Activated naive CD8-positive, alpha-beta T cell (primary cell): ENCODE results near the gene KRTAP5-2.

Experiments used
- H3K27ac Mint-ChIP-seq: one replicate; pipeline ENCODE4 v1.8.0; 2021; ENCODE audit warnings: mixed read lengths
- H3K27me3 Mint-ChIP-seq: one replicate; pipeline ENCODE4 v1.8.0; 2021; ENCODE audit warnings: mixed read lengths
- H3K36me3 Mint-ChIP-seq: one replicate; pipeline ENCODE4 v1.8.0; 2021; ENCODE audit warnings: mixed read lengths
- H3K4me1 Mint-ChIP-seq: one replicate; pipeline ENCODE4 v1.8.0; 2021; ENCODE audit warnings: low read depth, mixed read lengths
- H3K4me3 Mint-ChIP-seq: one replicate; pipeline ENCODE4 v1.8.0; 2021; ENCODE audit warnings: mild to moderate bottlenecking, mixed read lengths
- H3K9me3 Mint-ChIP-seq: one replicate; pipeline ENCODE4 v1.8.0; 2021; ENCODE audit warnings: low read depth, mixed read lengths

Gene KRTAP5-2

DNA sequence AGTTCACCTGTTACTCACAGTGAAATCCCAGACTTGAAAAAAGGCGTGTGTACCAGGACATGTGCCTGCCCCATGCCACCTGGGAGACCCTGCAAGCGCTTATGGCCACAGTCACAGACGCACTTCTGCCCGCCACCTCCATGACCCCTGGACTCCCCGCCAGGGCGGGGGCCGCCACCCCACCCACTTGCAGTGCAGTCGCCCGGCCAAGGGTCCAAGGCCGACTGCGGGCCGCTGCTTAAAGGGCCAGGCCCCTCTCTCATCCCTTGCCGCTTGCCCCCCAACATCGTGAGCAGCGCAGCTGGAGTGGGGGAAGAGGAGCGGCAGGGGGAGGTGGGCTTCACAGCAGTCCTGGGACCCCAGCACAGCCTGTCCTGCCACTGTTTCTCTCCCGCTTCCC is 36.8 kb downstream of the KRTAP5-2 start:
- H3K36me3 Mint-ChIP-seq: no peaks in the 10 kb centered on the region
- no peaks in the 10 kb centered on the region for H3K9me3 Mint-ChIP-seq
- H3K4me1 Mint-ChIP-seq: no peaks in the 10 kb centered on the region
- no peaks in the 10 kb centered on the region for H3K27me3 Mint-ChIP-seq
- H3K4me3 Mint-ChIP-seq: no peak overlapping the region
- no peak overlapping the region for H3K27ac Mint-ChIP-seq

- Mint-ChIP-seq H3K27ac (no peak overlapping the region), H3K9me3 (no peaks in the 10 kb centered on the region), H3K27me3 (no peaks in the 10 kb centered on the region), H3K4me3 (no peak overlapping the region), H3K36me3 (no peaks in the 10 kb centered on the region), H3K4me1 (no peaks in the 10 kb centered on the region)
Measured at GRCh38 chr11:1560649-1561251, 37.3 kb downstream of the KRTAP5-2 start.

- Mint-ChIP-seq H3K36me3 (no peaks in the 10 kb centered on the region), H3K27ac (no peak overlapping the region), H3K4me1 (no peaks in the 10 kb centered on the region), H3K9me3 (no peaks in the 10 kb centered on the region), H3K27me3 (no peaks in the 10 kb centered on the region), H3K4me3 (no peak overlapping the region)
Measured at GRCh38 chr11:1560002-1560648, 38.0 kb downstream of the KRTAP5-2 start.

GRCh38 chr11:1559111-1559951 is 38.8 kb downstream of the KRTAP5-2 start:
- no peak overlapping the region for H3K4me3 Mint-ChIP-seq
- H3K27me3 Mint-ChIP-seq: no peaks in the 10 kb centered on the region
- no peaks in the 10 kb centered on the region for H3K9me3 Mint-ChIP-seq
- H3K4me1 Mint-ChIP-seq: no peaks in the 10 kb centered on the region
- H3K27ac Mint-ChIP-seq: no peak overlapping the region
- no peaks in the 10 kb centered on the region for H3K36me3 Mint-ChIP-seq

GRCh38 chr11:1558775-1559110 is 39.4 kb downstream of the KRTAP5-2 start:
- no peaks in the 10 kb centered on the region for H3K4me1 Mint-ChIP-seq
- H3K4me3 Mint-ChIP-seq: no peak overlapping the region
- H3K9me3 Mint-ChIP-seq: no peaks in the 10 kb centered on the region
- no peaks in the 10 kb centered on the region for H3K27me3 Mint-ChIP-seq
- no peaks in the 10 kb centered on the region for H3K36me3 Mint-ChIP-seq
- no peak overlapping the region for H3K27ac Mint-ChIP-seq

DNA sequence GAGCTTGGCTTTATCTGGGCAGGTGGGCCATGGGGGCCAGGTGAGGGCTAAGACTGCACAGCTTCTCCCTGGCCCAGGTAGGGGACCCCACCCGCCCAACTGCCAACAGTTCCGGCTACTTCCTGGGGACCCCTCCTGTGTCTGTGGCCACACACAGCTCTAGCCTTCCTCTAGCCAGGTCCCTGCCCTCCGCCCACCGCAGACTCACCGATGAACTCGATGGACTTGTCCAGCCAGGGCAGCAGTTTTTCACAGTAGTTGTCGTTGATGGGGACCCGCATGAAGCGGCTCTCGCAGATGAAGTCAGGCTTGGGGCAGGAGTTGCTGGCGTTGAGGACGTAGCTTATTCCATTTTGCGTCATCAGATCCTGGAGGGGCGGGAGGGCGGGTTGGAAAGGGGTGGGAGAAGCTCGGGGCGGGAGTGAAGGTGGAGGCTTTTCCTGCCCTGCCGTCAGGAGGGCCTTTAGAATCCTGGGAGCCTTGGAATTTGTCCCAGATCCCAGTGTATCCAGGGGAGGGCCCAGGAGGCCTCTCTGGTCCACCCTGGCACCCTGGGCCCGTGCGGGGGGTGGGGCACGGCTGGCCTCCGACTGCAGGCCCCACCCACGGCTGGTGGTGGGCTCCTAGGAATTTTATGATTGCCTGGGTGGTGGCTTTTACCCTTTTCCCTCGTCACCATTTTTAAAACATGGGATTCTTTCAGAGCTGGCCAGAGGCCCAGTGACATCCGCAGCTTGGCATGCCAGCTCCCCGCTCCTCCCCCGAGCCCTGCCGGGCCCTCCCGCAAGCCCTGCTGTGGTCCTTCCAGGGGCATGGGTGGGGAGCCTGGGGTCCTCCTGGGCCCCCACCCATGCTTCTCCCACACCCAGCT is 40.0 kb downstream of the KRTAP5-2 start:
- H3K27ac Mint-ChIP-seq: no peak overlapping the region
- H3K4me1 Mint-ChIP-seq: no peaks in the 10 kb centered on the region
- H3K9me3 Mint-ChIP-seq: no peaks in the 10 kb centered on the region

DNA sequence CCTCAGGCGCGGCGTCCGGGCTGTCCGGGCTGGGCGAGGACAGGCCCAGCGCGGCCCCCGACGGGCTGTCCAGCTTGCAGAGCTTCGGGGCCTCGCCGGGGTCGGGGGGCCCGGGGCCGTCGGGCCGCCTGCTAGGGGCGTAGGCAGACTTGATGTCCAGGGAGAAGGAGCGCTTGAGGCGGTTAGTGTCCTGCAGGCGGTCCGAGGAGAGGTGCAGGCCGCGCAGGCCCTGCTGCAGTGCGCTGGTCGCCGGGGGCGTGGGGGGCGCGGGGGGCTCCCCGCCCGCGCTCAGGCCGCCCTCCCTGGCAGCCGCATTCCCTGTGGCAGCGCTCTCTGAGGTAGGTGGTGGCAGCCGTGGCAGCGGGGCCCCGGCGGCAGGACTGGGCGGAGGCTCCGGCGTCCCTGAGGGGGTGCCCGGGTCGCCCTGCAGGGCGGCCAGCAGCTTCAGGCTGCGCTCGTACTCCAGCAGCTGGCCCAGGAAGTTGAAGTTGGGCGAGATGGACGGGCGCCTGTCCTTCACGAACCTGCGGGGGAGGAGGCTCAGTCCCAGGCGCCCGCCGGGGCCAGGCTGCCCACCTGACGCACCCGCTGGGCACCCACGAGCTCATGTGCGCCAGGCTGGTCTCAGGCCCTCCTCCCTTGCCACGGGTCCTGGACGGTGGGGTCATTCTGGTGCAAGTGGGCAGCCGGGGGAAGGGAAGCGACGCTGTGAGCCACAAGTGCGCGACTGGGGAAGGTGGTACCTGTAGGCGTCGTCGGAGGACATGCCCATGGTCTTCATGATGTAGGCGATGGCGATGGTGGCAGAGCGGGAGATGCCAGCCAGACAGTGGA is 40.8 kb downstream of the KRTAP5-2 start:
- no peaks in the 10 kb centered on the region for H3K4me1 Mint-ChIP-seq
- no peaks in the 10 kb centered on the region for H3K36me3 Mint-ChIP-seq
- no peaks in the 10 kb centered on the region for H3K9me3 Mint-ChIP-seq
- no peak overlapping the region for H3K4me3 Mint-ChIP-seq
- H3K27ac Mint-ChIP-seq: no peak overlapping the region
- no peaks in the 10 kb centered on the region for H3K27me3 Mint-ChIP-seq

More for the DNA sequence above, 40.0 kb downstream of the KRTAP5-2 start:
- Mint-ChIP-seq H3K36me3 (no peaks in the 10 kb centered on the region), H3K4me3 (no peak overlapping the region), H3K27me3 (no peaks in the 10 kb centered on the region)

- Mint-ChIP-seq H3K9me3 (no peaks in the 10 kb centered on the region), H3K27ac (no peak overlapping the region), H3K4me1 (no peaks in the 10 kb centered on the region), H3K36me3 (no peaks in the 10 kb centered on the region), H3K4me3 (no peak overlapping the region), H3K27me3 (no peaks in the 10 kb centered on the region)
Measured at GRCh38 chr11:1556278-1556902, 41.7 kb downstream of the KRTAP5-2 start.

GRCh38 chr11:1555713-1556153 is 42.4 kb downstream of the KRTAP5-2 start:
- Mint-ChIP-seq H3K27me3 (no peaks in the 10 kb centered on the region), H3K27ac (no peak overlapping the region)

GRCh38 chr11:1554981-1555712 is 42.9 kb downstream of the KRTAP5-2 start:
- H3K4me3 Mint-ChIP-seq: no peak overlapping the region
- no peaks in the 10 kb centered on the region for H3K9me3 Mint-ChIP-seq
- no peaks in the 10 kb centered on the region for H3K27me3 Mint-ChIP-seq
- H3K4me1 Mint-ChIP-seq: no peaks in the 10 kb centered on the region
- no peaks in the 10 kb centered on the region for H3K36me3 Mint-ChIP-seq
- no peak overlapping the region for H3K27ac Mint-ChIP-seq

More at GRCh38 chr11:1555713-1556153, 42.4 kb downstream of the KRTAP5-2 start:
- no peak overlapping the region for H3K4me3 Mint-ChIP-seq
- H3K4me1 Mint-ChIP-seq: no peaks in the 10 kb centered on the region
- H3K9me3 Mint-ChIP-seq: no peaks in the 10 kb centered on the region
- H3K36me3 Mint-ChIP-seq: no peaks in the 10 kb centered on the region

DNA sequence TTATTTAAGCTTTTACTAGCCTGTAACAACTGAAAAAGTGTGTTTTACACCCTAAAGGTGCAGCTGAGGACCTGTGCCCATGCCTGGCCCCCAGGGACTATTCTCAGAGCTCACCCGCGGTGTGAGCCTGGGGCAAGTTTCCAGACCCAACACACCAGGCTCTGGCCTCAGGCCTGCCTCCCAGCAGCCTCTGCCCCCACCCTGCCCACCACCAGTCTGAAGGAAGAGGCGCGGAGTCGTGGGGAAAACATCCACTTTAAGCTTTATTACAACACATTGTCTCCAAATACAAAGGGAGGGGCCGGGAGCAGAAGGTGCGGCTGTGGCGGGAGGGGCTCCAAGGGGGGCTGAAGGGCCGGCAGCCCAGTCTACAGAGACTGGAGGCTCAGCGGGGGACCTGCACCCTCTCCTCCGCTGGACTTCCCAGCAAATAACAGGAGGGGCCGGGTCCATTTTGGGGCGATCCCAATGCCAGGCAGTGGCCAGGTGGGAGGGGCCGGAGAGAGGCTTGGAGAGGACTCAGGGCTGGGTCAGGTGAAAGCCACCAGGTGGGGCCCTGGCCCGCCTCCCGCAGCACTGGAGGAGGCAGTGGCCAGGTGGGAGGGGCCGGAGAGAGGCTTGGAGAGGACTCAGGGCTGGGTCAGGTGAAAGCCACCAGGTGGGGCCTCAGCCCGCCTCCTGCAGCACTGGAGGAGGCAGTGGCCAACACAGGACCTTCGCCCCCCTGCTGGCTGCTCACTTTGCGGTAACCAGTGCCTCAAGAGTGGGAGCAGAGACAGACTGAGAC is 44.1 kb downstream of the KRTAP5-2 start:
- H3K4me1 Mint-ChIP-seq: no peaks in the 10 kb centered on the region
- H3K27me3 Mint-ChIP-seq: no peaks in the 10 kb centered on the region
- H3K4me3 Mint-ChIP-seq: no peak overlapping the region
- no peak overlapping the region for H3K27ac Mint-ChIP-seq
- no peaks in the 10 kb centered on the region for H3K36me3 Mint-ChIP-seq
- no peaks in the 10 kb centered on the region for H3K9me3 Mint-ChIP-seq

GRCh38 chr11:1549338-1550330 is 48.5 kb downstream of the KRTAP5-2 start:
- Mint-ChIP-seq H3K9me3 (no peaks in the 10 kb centered on the region), H3K36me3 (no peaks in the 10 kb centered on the region), H3K27ac (no peak overlapping the region), H3K4me1 (peaks cover 4% of the 10 kb centered on the region), H3K27me3 (peaks cover 1% of the 10 kb centered on the region), H3K4me3 (no peak overlapping the region)
